Breast epithelium (tissue), 3 donors: ENCODE measurements around the gene NSFL1C.

Experiments used
- CTCF ChIP-seq, 3 donors: fragments of 450-650 bp; IDR thresholded peaks; one replicate each; pipeline ENCODE4 v1.5.1; 2016 to 2017; ENCODE audit warnings: antibody characterized with exemption in 3 of 3, mild to moderate bottlenecking in 3 of 3, moderate library complexity in 3 of 3
- POLR2A ChIP-seq: fragments of 450-650 bp; IDR thresholded peaks from one replicate; pipeline ENCODE4 v1.6.1; 2016; ENCODE audit warnings: antibody characterized with exemption, mild to moderate bottlenecking, moderate library complexity

DNA sequence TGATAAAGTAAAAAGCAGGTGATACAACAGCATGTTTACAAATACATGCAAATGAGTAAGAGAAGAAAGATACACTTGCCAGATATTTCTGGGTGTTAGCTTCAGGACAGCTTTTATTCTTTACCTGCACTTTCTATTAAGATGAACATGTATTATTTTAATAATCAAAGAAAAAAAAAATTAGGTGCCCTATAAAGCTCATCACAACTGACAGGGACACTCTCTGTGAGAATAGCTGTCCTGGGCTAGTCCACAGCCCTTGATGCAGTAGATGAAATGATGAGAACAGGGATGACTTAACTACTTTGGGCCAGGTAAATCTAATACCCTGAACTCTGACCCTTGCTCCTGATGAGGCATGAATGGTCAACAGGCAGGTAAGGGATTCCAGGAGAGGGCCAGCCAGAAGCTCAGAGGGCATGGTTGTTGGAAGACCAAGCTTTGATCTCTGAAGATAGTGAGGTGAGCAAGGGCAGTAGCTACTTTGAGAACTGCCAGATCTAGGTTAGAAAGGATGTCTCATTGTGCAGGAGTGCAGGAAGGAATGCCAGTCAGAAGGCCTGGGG, 15.6 kb downstream of the NSFL1C start:
- TF ChIP-seq CTCF (IDR thresholded peaks at IDR 0.05) (no peak), POLR2A (no peak)
